Mucosa of rectum (tissue), 2 donors: ENCODE measurements around the gene RAB40B.

Source experiments
- H3K27ac ChIP-seq, 2 donors: one replicate each; pipeline ENCODE4 v1.7.0; 2013; ENCODE audit warnings: inconsistent platforms in 2 of 2, low read depth in 2 of 2, low read length in 2 of 2
- H3K27me3 ChIP-seq, 2 donors: one replicate each; pipeline ENCODE4 v1.7.0; 2013; ENCODE audit warnings: low read length in 2 of 2; ENCODE audit not compliant: control insufficient read depth in 2 of 2, insufficient read depth in 2 of 2
- H3K36me3 ChIP-seq, 2 donors: one replicate each; pipeline ENCODE4 v1.7.0; 2013; ENCODE audit warnings: low read length in 2 of 2; ENCODE audit not compliant: control insufficient read depth in 2 of 2, insufficient read depth in 2 of 2
- H3K4me1 ChIP-seq, 2 donors: one replicate each; pipeline ENCODE4 v1.7.0; 2013; ENCODE audit warnings: low read length in 2 of 2, mild to moderate bottlenecking in 1 of 2; ENCODE audit not compliant: control insufficient read depth in 2 of 2, insufficient read depth in 2 of 2
- H3K4me3 ChIP-seq, 2 donors: one replicate each; pipeline ENCODE4 v1.7.0; 2013; ENCODE audit warnings: low read length in 2 of 2
- H3K9ac ChIP-seq, 2 donors: one replicate each; pipeline ENCODE4 v1.7.0; 2013; ENCODE audit warnings: low read length in 2 of 2, low read depth in 1 of 2, mild to moderate bottlenecking in 1 of 2
- H3K9me3 ChIP-seq, 2 donors: one replicate each; pipeline ENCODE4 v1.7.0; 2013; ENCODE audit warnings: low read length in 2 of 2; ENCODE audit not compliant: control insufficient read depth in 2 of 2
- donor health status: healthy.
- donor health status: Normal muscosa, but diverticular disease.

The RAB40B gene

GRCh38 chr17:82732118-82732743 is 33.7 kb upstream of the RAB40B start:
- Histone ChIP-seq H3K4me1 (peaks cover 7 to 8% of the 10 kb centered on the region in 2 donors), H3K9me3 (no peaks in the 10 kb centered on the region), H3K4me3 (no peak overlapping the region), H3K36me3 (peaks cover 13 to 14% of the 10 kb centered on the region in 2 donors), H3K27ac (no peak overlapping the region), H3K9ac (no peak overlapping the region), H3K27me3 (no peaks in the 10 kb centered on the region)

GRCh38 chr17:82729479-82730260 is 31.2 kb upstream of the RAB40B start:
- Histone ChIP-seq H3K36me3 (peaks cover 23 to 24% of the 10 kb centered on the region in 2 donors), H3K9me3 (no peaks in the 10 kb centered on the region), H3K27ac (no peak overlapping the region), H3K27me3 (no peaks in the 10 kb centered on the region), H3K9ac (no peak overlapping the region), H3K4me1 (peaks cover 0 to under 1% of the 10 kb centered on the region in 2 donors), H3K4me3 (no peak overlapping the region)

DNA sequence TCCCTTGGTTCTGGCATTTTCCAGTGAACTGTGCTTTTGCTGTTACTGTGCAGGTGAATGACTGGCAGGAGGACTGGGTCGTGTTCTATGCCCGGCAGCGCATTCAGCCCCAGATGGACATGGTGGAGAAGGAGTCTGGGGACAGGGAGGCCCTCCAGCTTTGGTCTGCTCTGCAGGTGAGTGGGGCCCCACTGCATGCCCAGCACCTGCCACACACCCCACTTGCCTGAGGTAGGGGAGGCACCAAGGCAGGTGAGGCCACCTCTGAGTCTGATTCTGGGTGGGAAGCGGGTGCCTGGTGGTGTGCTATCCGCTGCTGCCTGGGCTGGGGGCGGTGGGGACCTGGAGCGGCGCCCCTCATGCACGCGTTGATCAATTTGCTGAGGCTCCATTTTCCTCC is 27.9 kb upstream of the RAB40B start:
- no peak overlapping the region for H3K9ac ChIP-seq
- no peaks in the 10 kb centered on the region for H3K4me1 ChIP-seq
- H3K4me3 ChIP-seq = no peak overlapping the region
- H3K27ac ChIP-seq = no peak overlapping the region
- H3K9me3 ChIP-seq = no peaks in the 10 kb centered on the region
- no peaks in the 10 kb centered on the region for H3K27me3 ChIP-seq
- H3K36me3 ChIP-seq = peaks cover 35 to 37% of the 10 kb centered on the region in 2 donors

GRCh38 chr17:82723169-82723807 is 24.8 kb upstream of the RAB40B start:
- no peak overlapping the region for H3K27ac ChIP-seq
- peaks cover 46 to 48% of the 10 kb centered on the region in 2 donors for H3K36me3 ChIP-seq
- H3K9ac ChIP-seq = no peak overlapping the region
- H3K4me1 ChIP-seq = peaks cover 0 to 1% of the 10 kb centered on the region in 2 donors
- H3K4me3 ChIP-seq = no peak overlapping the region
- H3K9me3 ChIP-seq = no peaks in the 10 kb centered on the region
- no peaks in the 10 kb centered on the region for H3K27me3 ChIP-seq

DNA sequence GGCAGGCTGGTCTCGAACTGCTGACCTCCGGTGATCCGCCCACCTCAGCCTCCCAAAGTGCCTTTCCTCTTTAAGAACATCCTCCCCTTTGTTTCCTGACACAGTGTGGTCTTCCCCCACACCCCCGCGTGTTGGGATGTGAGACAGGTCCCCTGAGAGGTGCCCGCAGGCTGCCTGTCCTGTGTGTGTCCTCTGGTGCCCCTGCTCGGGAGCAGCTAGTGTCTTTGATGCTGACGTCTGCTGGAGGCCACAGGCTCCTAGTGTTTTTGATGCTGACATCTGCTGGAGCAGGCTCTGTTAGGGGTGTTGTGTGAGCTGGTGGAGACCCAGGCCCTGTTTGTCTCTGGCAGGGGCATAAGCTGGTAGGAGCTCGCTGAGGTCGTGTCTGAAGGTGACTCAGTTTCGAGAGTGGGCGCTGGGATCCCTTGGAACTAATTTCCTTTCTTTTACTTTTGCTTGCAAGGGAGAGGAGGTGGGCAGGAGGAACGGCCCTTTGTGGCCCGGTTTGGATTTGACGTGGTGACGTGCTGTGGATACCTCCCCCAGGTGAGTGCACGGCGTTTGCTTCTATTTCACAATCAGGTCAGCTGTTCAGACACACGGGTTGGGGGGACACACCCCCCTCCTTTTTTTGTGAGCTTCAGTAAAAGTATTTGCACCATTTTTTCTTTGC is 24.0 kb upstream of the RAB40B start:
- Histone ChIP-seq H3K9ac (no peak overlapping the region), H3K9me3 (no peaks in the 10 kb centered on the region), H3K4me1 (peaks cover 3 to 9% of the 10 kb centered on the region in 2 donors), H3K27me3 (no peaks in the 10 kb centered on the region), H3K36me3 (peaks cover 40 to 45% of the 10 kb centered on the region in 2 donors), H3K4me3 (no peak overlapping the region), H3K27ac (no peak overlapping the region)

DNA sequence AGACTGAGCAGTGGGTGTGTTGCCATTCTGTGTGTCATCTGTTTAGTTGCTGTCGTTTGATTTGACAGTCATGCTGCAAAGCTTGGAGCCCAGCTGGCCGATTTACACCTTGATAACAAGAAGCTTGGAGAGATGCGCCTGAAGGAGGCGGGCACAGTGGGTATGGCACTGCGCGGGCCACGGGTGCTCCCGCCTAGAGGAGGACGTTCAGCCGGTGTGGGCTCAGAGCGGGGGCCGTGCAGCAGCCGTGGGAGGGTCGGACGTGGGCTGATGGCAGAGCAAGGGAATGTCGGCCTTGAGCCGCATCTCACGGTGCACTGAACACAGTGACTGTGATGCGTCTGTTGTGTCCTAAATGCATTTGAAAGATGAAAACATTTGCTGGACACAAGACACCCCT is 21.7 kb upstream of the RAB40B start:
- H3K9ac ChIP-seq = no peak overlapping the region
- no peaks in the 10 kb centered on the region for H3K9me3 ChIP-seq
- peaks cover 27 to 33% of the 10 kb centered on the region in 2 donors for H3K36me3 ChIP-seq
- H3K4me1 ChIP-seq = peaks cover 8 to 18% of the 10 kb centered on the region in 2 donors
- no peak overlapping the region for H3K27ac ChIP-seq
- no peaks in the 10 kb centered on the region for H3K27me3 ChIP-seq
- no peak overlapping the region for H3K4me3 ChIP-seq

- H3K27ac ChIP-seq = no peak overlapping the region
- H3K36me3 ChIP-seq = peaks cover 27 to 33% of the 10 kb centered on the region in 2 donors
- H3K4me3 ChIP-seq = no peak overlapping the region
- H3K9me3 ChIP-seq = no peaks in the 10 kb centered on the region
- peaks cover 8 to 18% of the 10 kb centered on the region in 2 donors for H3K4me1 ChIP-seq
- no peaks in the 10 kb centered on the region for H3K27me3 ChIP-seq
- H3K9ac ChIP-seq = no peak overlapping the region
These were observed 20.6 kb upstream of the RAB40B start for GRCh38 chr17:82718986-82719685.

GRCh38 chr17:82716203-82717010 is 17.9 kb upstream of the RAB40B start, which contains the start of gene FN3KRP:
Gene FN3KRP (plus strand): TSS chr17:82716706. CDS start chr17:82716756, 50 bp downstream.
- peak within 1 kb of the TSS; percentile 84 to 85 for H3K9ac ChIP-seq
- peak within 1 kb of the TSS; percentile 77 to 78 for H3K27ac ChIP-seq
- H3K36me3 ChIP-seq = peaks cover 16 to 20% of the 10 kb centered on the region in 2 donors
- no peaks in the 10 kb centered on the region for H3K27me3 ChIP-seq
- peak within 1 kb of the TSS; percentile 89 to 91 for H3K4me3 ChIP-seq
- no peaks in the 10 kb centered on the region for H3K9me3 ChIP-seq
- H3K4me1 ChIP-seq = peaks cover 8 to 18% of the 10 kb centered on the region in 2 donors
